ENCODE results near the gene CFAP53. TPM values are rescaled to one million over a fixed set of nuclear protein-coding genes. Genes with fewer than 3 reads are reported as not detected.

The CFAP53 gene
- total RNA-seq, 2 experiments from 2014 or later: 0.21 to 0.29 TPM

DNA sequence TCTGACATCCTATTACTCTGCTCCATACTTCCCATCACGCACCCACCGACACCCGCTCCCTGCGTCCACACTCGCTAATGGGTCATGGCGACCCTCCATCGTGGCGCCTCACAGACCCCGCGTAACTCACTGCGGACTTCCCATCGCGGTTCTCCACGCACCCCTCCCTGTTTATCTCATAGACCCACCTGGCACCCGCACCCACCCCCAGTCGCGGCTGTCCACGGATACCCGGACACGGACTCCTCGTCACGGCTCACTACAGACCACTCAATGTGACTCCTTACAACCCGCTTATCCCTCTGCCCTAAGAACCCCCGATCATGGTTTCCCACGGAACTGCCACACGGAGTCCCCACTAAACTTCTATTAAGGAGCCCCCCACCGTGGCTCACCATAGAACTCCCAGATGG lies 20.7 kb upstream of the CFAP53 start:
- H3K27ac Mint-ChIP-seq: peak overlapping the region; percentile 99
- H3K4me3 Mint-ChIP-seq: peak overlapping the region; percentile 100
- POLR2A ChIA-PET: no interaction called here
- H3K4me1 Mint-ChIP-seq (ENCODE audit: low read depth): peaks cover 53% of the 10 kb centered on the region
- ATAC-seq (peak; percentile 5), DNase-seq (no peak)
- H3K9me3 Mint-ChIP-seq (ENCODE audit: insufficient read depth): no peaks in the 10 kb centered on the region
- peaks cover 52% of the 10 kb centered on the region for H3K36me3 Mint-ChIP-seq (ENCODE audit: low read depth)
- H3K27me3 Mint-ChIP-seq (ENCODE audit: low read depth): no peaks in the 10 kb centered on the region
- CTCF ChIA-PET: no interaction called here

DNA sequence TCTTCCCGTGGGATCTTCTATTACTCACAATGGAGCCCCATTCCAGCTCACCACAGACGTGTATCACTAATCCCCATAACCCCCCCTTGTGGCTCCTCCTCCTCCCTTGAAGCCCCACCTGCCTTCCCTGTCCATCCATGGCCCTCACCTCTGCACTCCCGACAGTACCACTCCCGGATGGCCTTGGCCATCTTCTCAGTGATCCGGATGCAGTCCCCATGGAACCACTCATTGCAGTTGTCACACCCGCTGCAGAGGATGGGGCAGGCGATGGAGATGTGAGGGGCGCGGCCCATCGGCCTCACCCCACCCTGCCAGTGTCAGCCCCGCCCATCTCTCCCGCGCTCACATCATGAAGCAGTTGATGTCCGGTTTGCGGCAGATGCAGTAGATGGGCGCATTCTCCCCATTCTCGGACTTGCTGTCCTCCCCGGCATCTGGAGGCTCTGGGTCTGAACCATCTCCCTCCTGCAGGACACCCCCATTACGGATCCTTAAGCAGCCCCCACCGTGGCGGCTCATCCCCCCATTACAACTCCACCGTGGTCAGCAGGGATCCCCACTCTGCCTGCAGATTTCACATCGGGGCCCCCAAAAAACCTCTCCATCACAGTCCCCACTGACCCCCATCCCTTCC lies 20.2 kb upstream of the CFAP53 start:
- Mint-ChIP-seq H3K4me3 (peak overlapping the region; percentile 100), H3K27ac (peak overlapping the region; percentile 99), H3K9me3 (ENCODE audit: insufficient read depth) (no peaks in the 10 kb centered on the region), H3K4me1 (ENCODE audit: low read depth) (peaks cover 54% of the 10 kb centered on the region), H3K27me3 (ENCODE audit: low read depth) (no peaks in the 10 kb centered on the region), H3K36me3 (ENCODE audit: low read depth) (peaks cover 55% of the 10 kb centered on the region)
- ChIA-PET POLR2A (no interaction called here), CTCF (no interaction called here)
- DNase-seq: peak; percentile 63
- no peak for ATAC-seq

DNA sequence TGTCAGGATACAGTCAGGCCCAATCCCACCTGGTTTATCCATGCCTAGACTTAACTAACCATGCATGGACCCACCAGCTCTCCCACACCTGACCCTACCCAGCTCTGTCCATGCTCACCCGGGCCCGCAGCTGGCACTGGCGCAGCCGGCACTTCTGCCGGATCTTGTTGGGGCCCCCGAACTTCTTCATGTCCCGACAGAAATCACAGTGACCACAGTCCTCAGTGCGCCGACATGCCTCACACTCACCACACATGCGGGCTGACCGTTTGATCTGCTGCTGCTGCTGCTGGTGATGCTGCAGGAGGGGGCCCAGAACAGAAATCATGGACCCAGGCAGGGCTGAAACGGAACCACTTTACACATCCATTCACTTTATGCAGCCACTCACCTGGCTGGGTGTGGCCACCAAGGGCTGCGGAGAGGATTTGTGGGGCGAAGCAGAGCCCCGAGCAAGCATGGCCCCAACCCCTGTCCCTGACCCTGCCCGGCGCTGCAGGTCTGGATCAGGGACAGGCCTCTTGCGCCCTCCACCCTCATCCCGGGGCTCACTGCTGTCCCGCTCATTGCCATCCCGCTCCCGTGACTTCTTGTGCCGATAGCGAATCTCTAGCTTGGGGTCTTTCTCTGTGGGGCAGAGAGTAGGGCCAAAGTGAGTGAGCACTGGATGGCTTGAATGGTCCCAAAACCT lies 19.5 kb upstream of the CFAP53 start:
- H3K9me3 Mint-ChIP-seq (ENCODE audit: insufficient read depth): no peaks in the 10 kb centered on the region
- ChIA-PET POLR2A (no interaction called here), CTCF (no interaction called here)
- peak overlapping the region; percentile 100 for H3K4me3 Mint-ChIP-seq
- DNase-seq (no peak), ATAC-seq (no peak)
- peaks cover 60% of the 10 kb centered on the region for H3K36me3 Mint-ChIP-seq (ENCODE audit: low read depth)
- H3K27me3 Mint-ChIP-seq (ENCODE audit: low read depth): no peaks in the 10 kb centered on the region
- H3K4me1 Mint-ChIP-seq (ENCODE audit: low read depth): peaks cover 55% of the 10 kb centered on the region
- H3K27ac Mint-ChIP-seq: peak overlapping the region; percentile 99

DNA sequence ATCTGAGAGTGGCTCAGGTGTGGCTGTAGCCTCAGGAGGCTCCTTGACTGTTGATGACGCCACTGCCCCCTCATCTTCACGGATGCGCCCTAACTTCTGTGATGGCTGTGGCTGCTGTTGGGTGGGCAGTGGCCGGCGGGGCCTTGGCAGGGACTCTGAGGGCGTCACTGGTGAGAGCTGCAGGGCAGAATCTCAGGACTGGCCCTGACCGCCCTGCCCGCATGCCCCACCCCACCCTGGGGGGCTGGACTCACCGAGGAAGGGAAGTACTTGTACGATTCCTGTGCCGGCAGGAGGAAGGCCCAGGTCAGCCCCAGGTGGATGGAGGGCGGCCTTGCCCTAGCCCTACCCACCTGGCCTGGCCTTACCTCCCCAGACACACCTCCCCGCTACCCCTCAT lies 18.8 kb upstream of the CFAP53 start:
- Mint-ChIP-seq H3K27ac (peak overlapping the region; percentile 71), H3K4me3 (peak overlapping the region; percentile 4), H3K36me3 (ENCODE audit: low read depth) (peaks cover 67% of the 10 kb centered on the region), H3K4me1 (ENCODE audit: low read depth) (peaks cover 62% of the 10 kb centered on the region), H3K9me3 (ENCODE audit: insufficient read depth) (no peaks in the 10 kb centered on the region), H3K27me3 (ENCODE audit: low read depth) (no peaks in the 10 kb centered on the region)
- ATAC-seq (no peak), DNase-seq (no peak)
- ChIA-PET POLR2A (no interaction called here), CTCF (no interaction called here)

DNA sequence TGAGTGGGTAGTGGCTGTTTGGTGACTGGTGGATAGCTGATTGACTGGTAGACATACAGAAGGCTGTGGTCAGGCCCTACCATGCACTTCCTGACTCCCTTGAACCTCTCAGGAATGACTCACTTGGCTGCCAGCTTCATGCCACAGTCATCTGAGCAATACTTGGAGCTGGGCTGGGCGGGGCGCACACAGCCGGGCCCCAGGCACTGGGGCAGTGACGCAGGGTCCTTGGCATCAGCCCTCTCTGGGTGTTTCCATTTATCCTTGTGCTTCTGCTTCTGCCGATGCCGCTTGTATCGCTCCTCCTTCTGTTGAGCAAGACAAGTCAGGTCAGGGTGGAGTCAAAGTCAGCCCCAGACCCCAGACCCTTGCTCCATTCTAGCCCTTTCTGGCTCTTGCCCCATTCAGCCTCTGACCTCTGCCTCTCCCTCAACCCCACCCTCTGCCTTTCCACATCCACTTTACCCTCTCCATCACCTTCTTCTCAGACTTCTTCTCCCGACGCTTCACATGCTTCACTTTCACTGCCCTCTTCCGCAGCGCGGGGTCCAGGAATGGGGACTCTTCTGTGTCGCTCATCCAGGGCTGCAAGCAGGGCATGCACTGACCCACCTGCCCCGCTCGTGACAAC lies 18.1 kb upstream of the CFAP53 start:
- Mint-ChIP-seq H3K4me1 (ENCODE audit: low read depth) (peaks cover 68% of the 10 kb centered on the region), H3K4me3 (peak overlapping the region; percentile 38)

DNA sequence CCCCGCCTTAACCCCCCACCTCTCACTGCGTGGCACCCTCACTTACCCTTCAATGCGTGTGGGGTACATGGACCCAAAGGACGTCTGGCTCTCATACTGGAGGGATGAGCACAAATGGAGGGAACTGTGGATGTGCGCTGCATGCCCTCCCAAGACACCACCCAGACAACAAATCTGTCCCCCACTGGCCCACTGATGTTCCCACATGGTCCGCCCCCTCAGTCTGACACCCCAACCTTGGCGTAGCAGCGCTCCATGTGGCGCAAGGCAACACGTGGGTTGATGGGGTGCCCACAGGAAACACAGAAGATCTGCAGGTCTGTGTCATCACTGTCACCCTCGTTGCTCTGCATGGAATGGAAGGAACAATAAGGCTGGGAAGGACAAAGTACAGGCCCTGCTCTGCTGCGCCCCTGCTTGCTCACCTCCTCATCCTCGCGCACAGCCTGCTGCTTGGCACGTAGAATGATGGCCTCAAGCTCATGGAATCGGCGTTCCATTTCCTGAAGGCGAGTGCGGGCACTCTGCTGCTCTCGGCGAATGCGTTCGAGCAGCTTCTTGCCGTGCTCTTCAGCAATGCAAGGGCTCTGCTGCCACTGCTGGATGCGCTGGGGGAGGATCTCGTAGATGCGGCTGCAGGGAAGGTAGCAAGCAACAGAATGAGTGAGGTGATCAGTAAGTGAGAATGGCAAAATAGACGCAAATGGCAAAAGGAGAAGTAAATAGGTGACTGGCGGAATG lies 17.3 kb upstream of the CFAP53 start:
- ChIA-PET POLR2A (interaction anchor here (1.2 to 1.9 kb wide), 2 partner anchors 22 to 24 kb away, joined by 3 to 5 read pairs; no protein-coding TSS in a partner anchor), CTCF (interaction anchor here (3.2 to 3.3 kb wide), 2 partner anchors 16 to 73 kb away, joined by 47 to 50 read pairs; partner anchors contain the start of gene CFAP53)
- ATAC-seq: no peak
- DNase-seq: no peak
- Mint-ChIP-seq H3K27ac (peak overlapping the region; percentile 11), H3K9me3 (ENCODE audit: insufficient read depth) (no peaks in the 10 kb centered on the region), H3K4me1 (ENCODE audit: low read depth) (peaks cover 71% of the 10 kb centered on the region), H3K36me3 (ENCODE audit: low read depth) (peaks cover 76% of the 10 kb centered on the region), H3K27me3 (ENCODE audit: low read depth) (no peaks in the 10 kb centered on the region), H3K4me3 (peak overlapping the region; percentile 17)

More for the DNA sequence above, 18.1 kb upstream of the CFAP53 start:
- Mint-ChIP-seq H3K9me3 (ENCODE audit: insufficient read depth) (no peaks in the 10 kb centered on the region), H3K36me3 (ENCODE audit: low read depth) (peaks cover 69% of the 10 kb centered on the region), H3K27me3 (ENCODE audit: low read depth) (no peaks in the 10 kb centered on the region), H3K27ac (peak overlapping the region; percentile 81)
- DNase-seq (no peak), ATAC-seq (no peak)
- ChIA-PET CTCF (no interaction called here), POLR2A (interaction anchor here (1.9 kb wide), 1 partner anchor 22 kb away, joined by 5 read pairs; no protein-coding TSS in a partner anchor)

DNA sequence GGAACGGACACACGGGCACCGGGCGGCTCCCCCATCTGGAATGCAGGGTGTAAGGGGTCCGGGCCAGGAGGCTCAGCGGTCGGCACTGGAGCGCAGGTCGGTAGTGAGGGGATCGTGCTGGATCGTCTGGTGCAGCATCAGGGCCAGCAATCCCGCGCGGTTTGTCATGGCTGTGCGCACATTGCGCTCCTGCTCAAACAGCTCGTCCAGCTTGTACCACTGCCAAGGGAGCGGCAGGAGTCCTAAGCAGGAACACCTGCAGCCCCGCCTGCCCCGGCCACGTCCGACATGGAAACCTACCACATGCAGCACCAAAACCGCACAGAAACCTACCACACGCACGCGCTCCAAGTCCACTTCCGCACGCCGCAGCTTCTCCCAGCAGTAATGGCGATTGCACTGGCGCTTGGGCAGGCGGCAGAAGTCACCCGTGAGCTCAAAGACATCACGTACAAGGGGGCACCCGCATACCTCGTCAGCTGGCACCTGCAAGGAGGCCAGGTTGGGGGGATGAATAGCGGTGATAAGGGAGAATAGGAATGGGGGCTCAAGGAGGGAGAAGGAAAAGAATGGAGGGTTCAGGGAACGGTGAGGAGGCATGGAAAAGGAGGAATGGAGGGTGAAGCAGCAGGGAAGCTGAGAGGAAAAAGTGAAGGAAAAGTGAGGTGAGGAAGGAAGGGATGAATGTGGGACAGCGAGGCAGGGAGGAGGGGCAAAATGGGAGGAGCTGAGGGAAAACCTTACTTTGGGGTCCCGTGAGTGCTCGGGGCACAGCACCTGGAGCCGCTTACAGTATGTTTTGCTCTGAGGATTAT lies 16.4 kb upstream of the CFAP53 start:
- Mint-ChIP-seq H3K4me3 (peak overlapping the region; percentile 96), H3K36me3 (ENCODE audit: low read depth) (peaks cover 80% of the 10 kb centered on the region), H3K27ac (peak overlapping the region; percentile 63), H3K4me1 (ENCODE audit: low read depth) (peaks cover 73% of the 10 kb centered on the region), H3K27me3 (ENCODE audit: low read depth) (no peaks in the 10 kb centered on the region), H3K9me3 (ENCODE audit: insufficient read depth) (no peaks in the 10 kb centered on the region)
- CTCF ChIA-PET: interaction anchor here (1.4 to 3.3 kb wide), 3 partner anchors 15 to 74 kb away, joined by 5 to 50 read pairs (median 47); partner anchors contain the start of gene CFAP53
- DNase-seq (no peak), ATAC-seq (no peak)
- POLR2A ChIA-PET: interaction anchor here (1.2 to 1.9 kb wide), 3 partner anchors 17 to 25 kb away, joined by 3 to 11 read pairs (median 5); partner anchors contain the start of gene CFAP53

DNA sequence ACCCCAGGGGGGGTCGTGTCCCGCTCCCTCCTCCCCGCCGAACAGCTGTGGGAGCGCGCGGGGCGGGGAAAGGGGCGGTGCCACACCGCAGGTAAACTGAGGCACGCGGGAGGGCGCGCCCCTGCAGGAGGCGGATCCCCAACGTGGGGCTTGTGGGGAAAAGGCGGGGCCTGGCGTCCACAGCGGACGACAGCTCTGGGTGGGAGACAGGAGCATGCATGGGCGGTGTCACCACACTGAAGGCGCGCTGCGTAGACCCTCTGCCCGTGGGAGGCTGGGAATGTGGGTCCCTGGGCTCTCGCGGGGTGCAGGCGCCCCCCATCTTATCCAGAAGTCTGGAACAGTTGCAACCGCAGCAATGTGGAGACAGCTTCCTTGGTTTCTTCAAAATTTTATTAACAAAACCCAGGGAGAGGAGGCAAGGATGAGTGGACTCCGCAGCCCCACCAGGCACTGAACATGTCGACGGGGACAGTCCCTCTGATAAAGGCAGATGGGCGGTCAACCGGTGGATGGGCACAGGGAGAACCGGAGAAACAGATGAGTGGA lies 15.8 kb upstream of the CFAP53 start:
- POLR2A ChIA-PET: interaction anchor here (0.8 to 1.8 kb wide), 11 partner anchors 7 to 747 kb away, joined by 3 to 11 read pairs (median 5); partner anchors contain the start of genes CFAP53 and SMAD4
- Mint-ChIP-seq H3K4me1 (ENCODE audit: low read depth) (peaks cover 70% of the 10 kb centered on the region), H3K36me3 (ENCODE audit: low read depth) (peaks cover 77% of the 10 kb centered on the region), H3K4me3 (peak overlapping the region; percentile 96), H3K27me3 (ENCODE audit: low read depth) (no peaks in the 10 kb centered on the region), H3K27ac (peak overlapping the region; percentile 94), H3K9me3 (ENCODE audit: insufficient read depth) (no peaks in the 10 kb centered on the region)
- ATAC-seq (no peak), DNase-seq (no peak)
- CTCF ChIA-PET: interaction anchor here (0.8 to 3.3 kb wide), 5 partner anchors 14 to 93 kb away, joined by 3 to 50 read pairs (median 5); partner anchors contain the start of genes CFAP53 and SKA1

DNA sequence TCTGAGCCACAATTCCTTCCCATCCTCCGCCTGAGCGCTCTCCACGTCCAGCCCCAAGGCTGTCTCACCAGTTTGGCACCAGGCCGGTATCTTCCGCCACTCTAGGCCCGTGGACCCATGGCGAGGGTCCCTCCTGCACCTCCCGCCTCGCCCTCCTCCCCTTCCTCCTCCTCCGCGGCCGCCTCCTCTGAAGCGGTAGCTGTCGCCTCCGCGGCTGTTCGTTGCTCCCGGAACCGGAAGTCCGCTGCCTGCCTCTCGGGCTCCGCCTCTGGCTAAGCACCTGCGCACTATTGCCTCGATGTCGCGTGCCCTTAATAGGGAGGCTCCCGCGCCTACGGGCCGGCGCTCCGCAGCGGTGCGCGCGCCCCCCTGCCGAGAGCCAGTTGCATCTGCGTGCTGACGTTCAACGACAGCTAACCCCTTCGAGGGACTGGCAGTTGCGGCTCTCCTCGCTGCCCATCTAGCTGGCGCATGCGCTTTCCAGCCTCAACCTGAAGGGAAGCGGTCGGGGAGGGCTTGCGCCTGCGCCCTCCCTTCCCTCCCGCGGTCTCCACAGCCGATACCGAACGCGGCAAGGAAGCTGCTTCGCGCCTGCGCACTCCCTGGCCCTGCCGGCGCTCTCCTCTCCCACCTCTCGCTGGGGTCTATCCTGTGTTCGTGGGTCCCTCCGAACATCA lies 15.1 kb upstream of the CFAP53 start, which contains the start of gene MBD1:
TSS of gene MBD1 (minus strand) at position 229 of the 677 bp plus-strand sequence. CDS start 1,531 bp downstream, outside the sequence.
- Mint-ChIP-seq H3K36me3 (ENCODE audit: low read depth) (peaks cover 77% of the 10 kb centered on the region), H3K4me1 (ENCODE audit: low read depth) (peaks cover 64% of the 10 kb centered on the region)

More for the DNA sequence above, 15.1 kb upstream of the CFAP53 start, which contains the start of gene MBD1:
- H3K27ac Mint-ChIP-seq: peak within 1 kb of the TSS; percentile 94
- ChIA-PET POLR2A (interaction anchor here (0.7 to 1.8 kb wide), 12 partner anchors 8 to 748 kb away, joined by 3 to 11 read pairs (median 5); partner anchors contain the start of genes CFAP53 and SMAD4), CTCF (interaction anchor here (0.8 to 3.3 kb wide), 7 partner anchors 10 to 93 kb away, joined by 3 to 50 read pairs (median 5); partner anchors contain the start of genes CFAP53 and SKA1)
- H3K9me3 Mint-ChIP-seq (ENCODE audit: insufficient read depth): no peaks in the 10 kb centered on the region
- H3K4me3 Mint-ChIP-seq: peak within 1 kb of the TSS; percentile 96
- ATAC-seq: peak; percentile 95
- DNase-seq: peak; percentile 97
- no peaks in the 10 kb centered on the region for H3K27me3 Mint-ChIP-seq (ENCODE audit: low read depth)
